GM13977 (cell line): Measurements from ENCODE around the gene CRB2.

Source experiments
- DNase-seq: peaks from one replicate; pipeline ENCODE4 v3.0.0; 2012; ENCODE audit warnings: low spot score
- in situ Hi-C: fragments of 300-500 bp; cut with MboI; formaldehyde crosslinking; loops from one replicate; pipeline ENCODE4 v1.12.0; 2022; ENCODE audit warnings: low sequenced_read_pairs, low pct_unique_long_range_greater_than_20kb, mixed read lengths, inconsistent platforms; ENCODE audit not compliant: unreplicated experiment
- TF ChIP-seq, protein P1 (sequence below): IDR thresholded peaks from 2 replicates; pipeline ENCODE4 v1.5.1; 2012; ENCODE audit warnings: mild to moderate bottlenecking, control low read depth; ENCODE audit not compliant: insufficient read depth; ENCODE audit errors: extremely low read depth, missing control alignments

Gene CRB2

GRCh38 chr9:123377211-123377971, 21.4 kb downstream of the CRB2 start:
- in situ Hi-C loops = no loop called here
- TF ChIP-seq, protein P1, sequence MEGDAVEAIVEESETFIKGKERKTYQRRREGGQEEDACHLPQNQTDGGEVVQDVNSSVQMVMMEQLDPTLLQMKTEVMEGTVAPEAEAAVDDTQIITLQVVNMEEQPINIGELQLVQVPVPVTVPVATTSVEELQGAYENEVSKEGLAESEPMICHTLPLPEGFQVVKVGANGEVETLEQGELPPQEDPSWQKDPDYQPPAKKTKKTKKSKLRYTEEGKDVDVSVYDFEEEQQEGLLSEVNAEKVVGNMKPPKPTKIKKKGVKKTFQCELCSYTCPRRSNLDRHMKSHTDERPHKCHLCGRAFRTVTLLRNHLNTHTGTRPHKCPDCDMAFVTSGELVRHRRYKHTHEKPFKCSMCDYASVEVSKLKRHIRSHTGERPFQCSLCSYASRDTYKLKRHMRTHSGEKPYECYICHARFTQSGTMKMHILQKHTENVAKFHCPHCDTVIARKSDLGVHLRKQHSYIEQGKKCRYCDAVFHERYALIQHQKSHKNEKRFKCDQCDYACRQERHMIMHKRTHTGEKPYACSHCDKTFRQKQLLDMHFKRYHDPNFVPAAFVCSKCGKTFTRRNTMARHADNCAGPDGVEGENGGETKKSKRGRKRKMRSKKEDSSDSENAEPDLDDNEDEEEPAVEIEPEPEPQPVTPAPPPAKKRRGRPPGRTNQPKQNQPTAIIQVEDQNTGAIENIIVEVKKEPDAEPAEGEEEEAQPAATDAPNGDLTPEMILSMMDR = no peak
- DNase-seq = no peak

- TF ChIP-seq, protein P1 = no peak
- DNase-seq = no peak
- in situ Hi-C loops = no loop called here
Observed at GRCh38 chr9:123378025-123378424, 22.0 kb downstream of the CRB2 start.

- no peak for DNase-seq
- TF ChIP-seq, protein P1 = no peak
- in situ Hi-C loops = no loop called here
Observed at GRCh38 chr9:123378956-123379660, 23.1 kb downstream of the CRB2 start.

- no peak for DNase-seq
- in situ Hi-C loops = no loop called here
Observed at GRCh38 chr9:123380852-123381705, 25.1 kb downstream of the CRB2 start.

GRCh38 chr9:123382653-123383511, 26.9 kb downstream of the CRB2 start:
- TF ChIP-seq, protein P1 = no peak
- DNase-seq = no peak
- in situ Hi-C loops = no loop called here

More at GRCh38 chr9:123380852-123381705, 25.1 kb downstream of the CRB2 start:
- TF ChIP-seq, protein P1 = no peak
